ENCODE data around the gene SLC25A23.

Gene SLC25A23

GRCh38 chr19:6416658-6417405 lies 42.8 kb downstream of the SLC25A23 start:
- Histone ChIP-seq H3K27me3 (ENCODE audit: insufficient read depth, low read depth) (no peaks in the 10 kb centered on the region), H3K4me1 (ENCODE audit: low read depth, poor library complexity, severe bottlenecking) (no peaks in the 10 kb centered on the region), H3K36me3 (ENCODE audit: insufficient read depth) (peaks cover 13% of the 10 kb centered on the region; the same call in 1 of the 2 replicates), H2AFZ (ENCODE audit: low read depth) (no peak overlapping the region), H3K4me2 (no peak overlapping the region), H3K4me3 (IDR thresholded peaks at IDR 0.05; ENCODE audit: insufficient read depth, low read depth, low read length) (no peak overlapping the region), H4K20me1 (ENCODE audit: insufficient read depth) (peaks cover 6% of the 10 kb centered on the region; the same call in 1 of the 2 replicates), H3K27ac (no peak overlapping the region), H3K9ac (no peak overlapping the region), H3K79me2 (ENCODE audit: insufficient read depth, low read depth) (peaks cover 30% of the 10 kb centered on the region)
- no peak for TF ChIP-seq CTCF (conservative IDR thresholded peaks at IDR 0.05; ENCODE audit: low read depth, low read length)

- Histone ChIP-seq H3K79me2 (ENCODE audit: insufficient read depth, low read depth) (peaks cover 18% of the 10 kb centered on the region), H2AFZ (ENCODE audit: low read depth) (no peak overlapping the region), H4K20me1 (ENCODE audit: insufficient read depth) (no peaks in the 10 kb centered on the region), H3K4me2 (no peak overlapping the region), H3K27ac (no peak overlapping the region), H3K4me1 (ENCODE audit: low read depth, poor library complexity, severe bottlenecking) (no peaks in the 10 kb centered on the region), H3K4me3 (IDR thresholded peaks at IDR 0.05; ENCODE audit: insufficient read depth, low read depth, low read length) (no peak overlapping the region), H3K9ac (no peak overlapping the region), H3K36me3 (ENCODE audit: insufficient read depth) (peaks cover 13% of the 10 kb centered on the region; the same call in 1 of the 2 replicates), H3K27me3 (ENCODE audit: insufficient read depth, low read depth) (no peaks in the 10 kb centered on the region)
- TF ChIP-seq CTCF (conservative IDR thresholded peaks at IDR 0.05; ENCODE audit: low read depth, low read length), result no peak
Observed at GRCh38 chr19:6415591-6416190, 43.9 kb downstream of the SLC25A23 start.

GRCh38 chr19:6414793-6415590 lies 44.6 kb downstream of the SLC25A23 start:
- TF ChIP-seq CTCF (conservative IDR thresholded peaks at IDR 0.05; ENCODE audit: low read depth, low read length), result no peak
- H2AFZ ChIP-seq (ENCODE audit: low read depth), result no peak overlapping the region
- no peaks in the 10 kb centered on the region for H3K4me1 ChIP-seq (ENCODE audit: low read depth, poor library complexity, severe bottlenecking)
- H3K4me3 ChIP-seq (IDR thresholded peaks at IDR 0.05; ENCODE audit: insufficient read depth, low read depth, low read length), result no peak overlapping the region
- H3K27ac ChIP-seq, result no peak overlapping the region
- H4K20me1 ChIP-seq (ENCODE audit: insufficient read depth), result no peaks in the 10 kb centered on the region
- peaks cover 12% of the 10 kb centered on the region for H3K79me2 ChIP-seq (ENCODE audit: insufficient read depth, low read depth)
- no peak overlapping the region for H3K4me2 ChIP-seq
- peaks cover 11% of the 10 kb centered on the region; the same call in 1 of the 2 replicates for H3K36me3 ChIP-seq (ENCODE audit: insufficient read depth)
- H3K27me3 ChIP-seq (ENCODE audit: insufficient read depth, low read depth), result no peaks in the 10 kb centered on the region
- H3K9ac ChIP-seq, result no peak overlapping the region

GRCh38 chr19:6413721-6414643 lies 45.6 kb downstream of the SLC25A23 start:
- no peak overlapping the region for H3K4me2 ChIP-seq
- H3K27me3 ChIP-seq (ENCODE audit: insufficient read depth, low read depth), result no peaks in the 10 kb centered on the region
- H3K4me1 ChIP-seq (ENCODE audit: low read depth, poor library complexity, severe bottlenecking), result no peaks in the 10 kb centered on the region
- H2AFZ ChIP-seq (ENCODE audit: low read depth), result no peak overlapping the region
- H4K20me1 ChIP-seq (ENCODE audit: insufficient read depth), result no peaks in the 10 kb centered on the region
- TF ChIP-seq CTCF (conservative IDR thresholded peaks at IDR 0.05; ENCODE audit: low read depth, low read length), result no peak
- H3K4me3 ChIP-seq (IDR thresholded peaks at IDR 0.05; ENCODE audit: insufficient read depth, low read depth, low read length), result no peak overlapping the region
- peaks cover 6% of the 10 kb centered on the region; the same call in 1 of the 2 replicates for H3K36me3 ChIP-seq (ENCODE audit: insufficient read depth)
- no peak overlapping the region for H3K27ac ChIP-seq
- peaks cover 1% of the 10 kb centered on the region; the same call in 1 of the 2 replicates for H3K79me2 ChIP-seq (ENCODE audit: insufficient read depth, low read depth)
- H3K9ac ChIP-seq, result no peak overlapping the region
